HG03432 (cell line): ENCODE measurements around the gene TBC1D2B.
"Not testable (repeated sequence)": the region's sequence is repeated elsewhere in the genome, so short reads cannot be mapped to it uniquely, and the experiment has no call there.

ENCODE experiments used
- ATAC-seq: cut with Tn5 transposase; IDR thresholded peaks from one replicate; pipeline ENCODE4 v1.9.1; 2021; ENCODE audit warnings: mild to moderate bottlenecking, moderate library complexity; ENCODE audit not compliant: unreplicated experiment

The TBC1D2B gene

GRCh38 chr15:78006567-78007205 is 70.8 kb downstream of the TBC1D2B start:
- ATAC-seq, result no peak

GRCh38 chr15:78004919-78005634 is 72.4 kb downstream of the TBC1D2B start:
- ATAC-seq, result no peak

GRCh38 chr15:78004222-78004727 is 73.2 kb downstream of the TBC1D2B start:
- ATAC-seq, result peak; percentile 46

GRCh38 chr15:78003539-78004008 is 73.9 kb downstream of the TBC1D2B start:
- no peak for ATAC-seq

- ATAC-seq, result no peak
These were observed 74.5 kb downstream of the TBC1D2B start for GRCh38 chr15:78002996-78003395.

GRCh38 chr15:78001656-78002055 is 75.9 kb downstream of the TBC1D2B start:
- ATAC-seq, result no peak

- no peak for ATAC-seq
These were observed 76.6 kb downstream of the TBC1D2B start for GRCh38 chr15:78000927-78001249.

- no peak for ATAC-seq
These were observed 77.2 kb downstream of the TBC1D2B start for GRCh38 chr15:78000091-78000926.

- no peak for ATAC-seq
These were observed 78.0 kb downstream of the TBC1D2B start for GRCh38 chr15:77999486-77999885.

- no peak for ATAC-seq
These were observed 78.9 kb downstream of the TBC1D2B start for GRCh38 chr15:77998592-77998991.

GRCh38 chr15:77997761-77998554 is 79.6 kb downstream of the TBC1D2B start:
- not testable (repeated sequence) for ATAC-seq

GRCh38 chr15:77997221-77997620 is 80.3 kb downstream of the TBC1D2B start:
- ATAC-seq, result not testable (repeated sequence)

GRCh38 chr15:77996713-77997171 is 80.8 kb downstream of the TBC1D2B start:
- ATAC-seq, result not testable (repeated sequence)

- not testable (repeated sequence) for ATAC-seq
These were observed 81.3 kb downstream of the TBC1D2B start for GRCh38 chr15:77996226-77996625.

- ATAC-seq, result not testable (repeated sequence)
These were observed 82.0 kb downstream of the TBC1D2B start for GRCh38 chr15:77995537-77995918.

GRCh38 chr15:77994893-77995536 is 82.5 kb downstream of the TBC1D2B start:
- ATAC-seq, result not testable (repeated sequence)

- peak; percentile 76 for ATAC-seq
These were observed 83.4 kb downstream of the TBC1D2B start for GRCh38 chr15:77993970-77994693.

GRCh38 chr15:77993374-77993911 is 84.1 kb downstream of the TBC1D2B start:
- ATAC-seq, result no peak
